ENCODE results near the gene EIF4G3.
A peak's percentile ranks its signal among the peaks of the same experiment; 100 is the strongest.
"Not testable (repeated sequence)": the region's sequence is repeated elsewhere in the genome, so short reads cannot be mapped to it uniquely, and the experiment has no call there.

EIF4G3 gene

GRCh38 chr1:21104683-21105082 is 72.0 kb downstream of the EIF4G3 start:
- no peak for DNase-seq

- no peak for DNase-seq
Measured at GRCh38 chr1:21100481-21100921, 76.2 kb downstream of the EIF4G3 start.

- no peak for DNase-seq
Measured at GRCh38 chr1:21099869-21100131, 76.9 kb downstream of the EIF4G3 start.

- no peak for DNase-seq
Measured at GRCh38 chr1:21099034-21099868, 77.4 kb downstream of the EIF4G3 start.

GRCh38 chr1:21098186-21098915 is 78.3 kb downstream of the EIF4G3 start:
- DNase-seq = no peak

- DNase-seq = no peak
Measured at GRCh38 chr1:21097729-21098128, 79.0 kb downstream of the EIF4G3 start.

- no peak for DNase-seq
Measured at GRCh38 chr1:21095976-21096375, 80.7 kb downstream of the EIF4G3 start.

GRCh38 chr1:21094282-21094681 is 82.4 kb downstream of the EIF4G3 start:
- DNase-seq = not testable (repeated sequence)

- DNase-seq = not testable (repeated sequence)
Measured at GRCh38 chr1:21093271-21093958, 83.3 kb downstream of the EIF4G3 start.

- not testable (repeated sequence) for DNase-seq
Measured at GRCh38 chr1:21092545-21092944, 84.2 kb downstream of the EIF4G3 start.

GRCh38 chr1:21091053-21091690 is 85.5 kb downstream of the EIF4G3 start:
- DNase-seq = peak in 1 of 2 experiments; percentile 23

GRCh38 chr1:21090463-21090862 is 86.2 kb downstream of the EIF4G3 start:
- DNase-seq = no peak

GRCh38 chr1:21089731-21090130 is 87.0 kb downstream of the EIF4G3 start:
- DNase-seq = no peak

- DNase-seq = no peak
Measured at GRCh38 chr1:21089299-21089698, 87.4 kb downstream of the EIF4G3 start.

- DNase-seq = peak in 1 of 2 experiments; percentile 19
Measured at GRCh38 chr1:21084111-21084810, 92.4 kb downstream of the EIF4G3 start.

- no peak for DNase-seq
Measured at GRCh38 chr1:21082073-21082472, 94.6 kb downstream of the EIF4G3 start.

GRCh38 chr1:21077085-21077484 is 99.6 kb downstream of the EIF4G3 start:
- DNase-seq = no peak

GRCh38 chr1:21072721-21073120 is 104.0 kb downstream of the EIF4G3 start:
- no peak for DNase-seq

GRCh38 chr1:21069549-21069948 is 107.1 kb downstream of the EIF4G3 start:
- no peak for DNase-seq

GRCh38 chr1:21068937-21069336 is 107.8 kb downstream of the EIF4G3 start:
- no peak for DNase-seq

- DNase-seq = no peak
Measured at GRCh38 chr1:21067551-21068227, 109.0 kb downstream of the EIF4G3 start.

All from activated T-cell treated with anti-CD3 and anti-CD28 coated beads, Interleukin-2, amount 50 U/mL, for 48 hours (primary cell).